ENCODE measurements around the gene SRPK1. TPM values are rescaled to one million over a fixed set of nuclear protein-coding genes. Genes with fewer than 3 reads are reported as not detected.

Gene SRPK1
- total and polyA plus RNA-seq, 2 of the 8 experiments (the other 6 are each of a cell fraction or from before 2014, with no cell fraction given), result 25.7 to 116 TPM

GRCh38 chr6:35962779-35963560, 42.1 kb upstream of the SRPK1 start:
- no peak overlapping the region for H3K4me3 ChIP-seq (ENCODE audit: extremely low read depth in 1 of 4, insufficient read depth in 2 of 4, low read depth in 3 of 4, low read length in 4 of 4)
- 91% methylated on average over 14 of the region's 14 CpGs; no CpG with 5 or more reads in 1 of the 2 experiments for WGBS, 2 experiments (ENCODE audit: extremely low coverage in 1 of 2, insufficient coverage in 1 of 2, insufficient read length in 1 of 2, insufficient replicate concordance in 2 of 2, low coverage in 1 of 2, low lambda C conversion rate in 2 of 2, missing lambda C conversion rate in 1 of 2)
- no peak overlapping the region for H2AK5ac ChIP-seq (ENCODE audit: low read depth, low read length)
- FAIRE-seq, result no peak
- no peak overlapping the region for H2BK15ac ChIP-seq (ENCODE audit: low read length)
- H3K4ac ChIP-seq (replicated peaks; ENCODE audit: insufficient read length, low read depth, low read length), result no peak overlapping the region
- H3K14ac ChIP-seq (ENCODE audit: insufficient read length), result no peak overlapping the region
- H3K4me2 ChIP-seq (ENCODE audit: insufficient read depth in 1 of 2, low read depth in 2 of 2, low read length in 2 of 2), result no peak overlapping the region
- H4K91ac ChIP-seq (replicated peaks; ENCODE audit: insufficient read length, low read length), result no peak overlapping the region
- TF ChIP-seq SP4 (IDR thresholded peaks at IDR 0.05; ENCODE audit: low read length), result no peak
- TF ChIP-seq EGR1 (IDR thresholded peaks at IDR 0.05; ENCODE audit: borderline replicate concordance, low read depth, low read length), result no peak
- no peak for TF ChIP-seq KDM4A (IDR thresholded peaks at IDR 0.05; ENCODE audit: low read depth, low read length, severe bottlenecking)
- no peak for TF ChIP-seq CBX5 (IDR thresholded peaks at IDR 0.05; ENCODE audit: low read depth, low read length)
- TF ChIP-seq NRF1 (IDR thresholded peaks at IDR 0.05; ENCODE audit: low read depth, low read length), result no peak
- no peak for TF ChIP-seq RXRA (IDR thresholded peaks at IDR 0.05; ENCODE audit: insufficient read depth, low read depth, low read length)
- TF ChIP-seq HDAC2 (IDR thresholded peaks at IDR 0.05; ENCODE audit: borderline replicate concordance in 1 of 2, low read depth in 2 of 2, low read length in 2 of 2), result no peak
- no peak for TF ChIP-seq CHD1 (IDR thresholded peaks at IDR 0.05; ENCODE audit: low read depth, low read length)
- H3K79me1 ChIP-seq (ENCODE audit: low read depth, low read length), result no peaks in the 10 kb centered on the region
- H3K27ac ChIP-seq (ENCODE audit: low read depth, low read length), result no peak overlapping the region
- CTCF ChIA-PET (ENCODE audit: partially characterized antibody), result interaction anchor here (0.7 kb wide), 1 partner anchor 12 kb away, joined by 3 read pairs; no protein-coding TSS in a partner anchor
- H3K27me3 ChIP-seq (replicated peaks in 1 of 4; ENCODE audit: control insufficient read depth in 3 of 4, extremely low read depth in 1 of 4, insufficient read depth in 3 of 4, low read length in 3 of 4), result no peaks in the 10 kb centered on the region
- H3K79me2 ChIP-seq (ENCODE audit: control insufficient read depth in 1 of 2, insufficient read depth in 2 of 2, low read length in 2 of 2), result no peaks in the 10 kb centered on the region
- H3K4me1 ChIP-seq (replicated peaks in 1 of 4; ENCODE audit: control insufficient read depth in 3 of 4, insufficient read depth in 4 of 4, low read length in 3 of 4), result peaks cover 0 to 5% (median 4%) of the 10 kb centered on the region in 4 experiments; a peak in 4 of 7 replicates
- POLR2A ChIA-PET (ENCODE audit: partially characterized antibody), result interaction anchor here (1.4 kb wide), 1 partner anchor 9 kb away, joined by 4 read pairs; no protein-coding TSS in a partner anchor
- no peak overlapping the region for H2BK20ac ChIP-seq (ENCODE audit: low read length)
- no peak overlapping the region for H3K23ac ChIP-seq (ENCODE audit: insufficient read length)
- no peak overlapping the region for H4K8ac ChIP-seq (ENCODE audit: extremely low read depth, insufficient read depth, low read length)
- H2BK5ac ChIP-seq (ENCODE audit: low read depth, low read length), result no peak overlapping the region
- no peaks in the 10 kb centered on the region for H3K23me2 ChIP-seq (ENCODE audit: low read depth, low read length)
- no peaks in the 10 kb centered on the region for H3K9me3 ChIP-seq (ENCODE audit: insufficient read depth in 2 of 2, low read depth in 1 of 2, low read length in 1 of 2)
- no peak overlapping the region for H4K5ac ChIP-seq (ENCODE audit: insufficient read length, low read depth, low read length)
- no peak overlapping the region for H2AFZ ChIP-seq (ENCODE audit: low read length)
- no peak for DNase-seq (ENCODE audit: low read depth in 1 of 2, low spot score in 2 of 2)
- no peak overlapping the region for H2BK120ac ChIP-seq (replicated peaks; ENCODE audit: low read depth, low read length)
- H3K9ac ChIP-seq (replicated peaks in 1 of 4; ENCODE audit: extremely low read depth in 1 of 4, low read depth in 3 of 4, low read length in 3 of 4), result no peak overlapping the region
- H3K56ac ChIP-seq (replicated peaks; ENCODE audit: insufficient read length, low read depth, low read length), result no peak overlapping the region
- H2BK12ac ChIP-seq (ENCODE audit: low read depth, low read length), result no peak overlapping the region
- H3K18ac ChIP-seq (ENCODE audit: extremely low read depth, low read length), result no peak overlapping the region
- H4K20me1 ChIP-seq (replicated peaks in 1 of 2; ENCODE audit: control insufficient read depth in 1 of 2, insufficient read depth in 2 of 2, low read length in 2 of 2), result no peaks in the 10 kb centered on the region
- H3K36me3 ChIP-seq (ENCODE audit: control insufficient read depth in 2 of 4, insufficient read depth in 4 of 4, low read length in 3 of 4), result no peaks in the 10 kb centered on the region
